Skeletal muscle tissue (tissue), 4 donors: ENCODE data around the gene FGF7. TPM values are rescaled to one million over a fixed set of nuclear protein-coding genes. Genes with fewer than 3 reads are reported as not detected.

Source experiments
- H3K27ac ChIP-seq: one replicate; pipeline ENCODE4 v1.7.0; 2013; ENCODE audit warnings: mild to moderate bottlenecking, low read depth, low read length, inconsistent platforms
- H3K27me3 ChIP-seq, 3 donors: one replicate each; pipeline ENCODE4 v1.7.0; 2013; ENCODE audit warnings: low read length in 3 of 3; ENCODE audit not compliant: control insufficient read depth in 3 of 3, insufficient read depth in 3 of 3
- H3K36me3 ChIP-seq, 3 donors: one replicate each; pipeline ENCODE4 v1.7.0; 2013; ENCODE audit warnings: low read length in 3 of 3; ENCODE audit not compliant: control insufficient read depth in 3 of 3, insufficient read depth in 3 of 3
- H3K4me1 ChIP-seq, 3 donors: one replicate each; pipeline ENCODE4 v1.7.0; 2013; ENCODE audit warnings: low read length in 3 of 3, mild to moderate bottlenecking in 3 of 3; ENCODE audit not compliant: control insufficient read depth in 3 of 3, insufficient read depth in 3 of 3
- H3K4me3 ChIP-seq, 3 donors: one replicate each; pipeline ENCODE4 v1.7.0; 2013; ENCODE audit warnings: low read length in 3 of 3
- H3K9ac ChIP-seq, 3 donors: one replicate each; pipeline ENCODE4 v1.7.0; 2013; ENCODE audit warnings: low read length in 3 of 3, mild to moderate bottlenecking in 3 of 3, moderate library complexity in 2 of 3, low read depth in 1 of 3
- H3K9me3 ChIP-seq, 3 donors: one replicate each; pipeline ENCODE4 v1.7.0; 2013; ENCODE audit warnings: low read length in 3 of 3; ENCODE audit not compliant: control insufficient read depth in 3 of 3
- total RNA-seq: library from RNA; depleted of rRNA; stranded (reverse); fragments of >200 nt; gene quantifications from one replicate; pipeline ENCODE4 v1.2.3, GENCODE V29; 2014
- donor health status: Osteomylitis.

Gene FGF7
- total RNA-seq, 1 donor from 2014 or later: 7.3 TPM

DNA sequence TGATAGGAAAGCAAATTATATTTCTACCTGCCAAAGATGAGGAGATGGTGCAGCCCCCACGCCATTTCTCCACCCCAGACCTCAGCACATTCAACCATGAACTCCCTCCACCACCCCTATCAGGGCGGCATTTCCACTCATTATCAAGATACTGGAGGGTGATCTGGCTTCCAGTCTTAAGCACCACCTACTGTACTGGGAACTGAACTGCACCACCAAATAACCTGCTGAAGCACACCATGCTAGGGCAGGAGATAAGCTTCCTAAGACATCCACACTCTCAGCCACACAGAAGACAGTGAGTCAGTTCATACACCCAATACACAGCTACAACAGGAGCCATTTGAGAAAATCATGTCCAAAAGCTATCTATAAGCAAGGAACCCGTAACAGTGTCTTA lies 98.8 kb downstream of the FGF7 start:
- Histone ChIP-seq H3K36me3 (no peaks in the 10 kb centered on the region), H3K4me1 (no peaks in the 10 kb centered on the region), H3K27me3 (no peaks in the 10 kb centered on the region), H3K9me3 (peaks cover 0 to 2% (median 0%) of the 10 kb centered on the region in 3 donors), H3K27ac (no peak overlapping the region), H3K4me3 (no peak overlapping the region), H3K9ac (no peak overlapping the region)

DNA sequence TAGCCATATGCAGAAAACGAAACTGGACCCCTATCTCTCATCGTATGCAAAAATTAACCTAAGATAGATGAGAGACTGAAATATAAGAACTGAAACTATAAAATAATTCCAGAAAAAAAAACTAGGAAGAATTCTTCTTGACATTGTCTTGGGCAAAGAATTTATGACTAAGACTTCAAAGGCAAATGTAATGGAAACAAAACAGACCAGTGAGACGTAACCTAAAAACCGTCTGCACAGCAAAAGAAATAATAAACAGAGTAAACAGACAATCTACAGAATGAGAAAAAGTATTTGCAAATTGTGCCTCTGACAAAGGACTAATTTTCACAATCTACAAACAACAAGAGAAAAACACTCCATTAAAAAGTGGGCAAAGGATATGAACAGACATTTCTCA lies 105.2 kb downstream of the FGF7 start:
- Histone ChIP-seq H3K27me3 (no peaks in the 10 kb centered on the region), H3K36me3 (no peaks in the 10 kb centered on the region), H3K9me3 (no peaks in the 10 kb centered on the region), H3K4me1 (no peaks in the 10 kb centered on the region), H3K4me3 (no peak overlapping the region), H3K27ac (no peak overlapping the region), H3K9ac (no peak overlapping the region)

DNA sequence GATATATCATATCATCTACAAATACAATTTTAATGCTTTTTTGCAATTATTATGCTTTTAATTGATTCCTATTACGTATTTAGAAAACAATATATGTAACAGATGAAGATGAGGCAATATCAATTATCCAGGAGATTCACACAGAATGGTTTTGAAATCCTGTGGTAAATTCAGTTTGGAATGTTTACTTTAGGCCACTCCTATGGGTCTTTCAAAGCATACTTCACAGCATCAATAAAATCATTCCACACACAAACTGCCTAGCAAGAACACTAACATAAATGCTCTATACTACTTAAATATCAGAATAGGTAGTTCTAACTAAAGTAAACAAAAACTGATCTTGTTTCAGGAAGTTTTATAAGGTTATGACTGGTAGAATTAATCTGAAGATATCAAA lies 107.0 kb downstream of the FGF7 start:
- H3K27ac ChIP-seq: no peak overlapping the region
- H3K9me3 ChIP-seq: no peaks in the 10 kb centered on the region
- H3K4me3 ChIP-seq: no peak overlapping the region

More for the DNA sequence above, 107.0 kb downstream of the FGF7 start:
- Histone ChIP-seq H3K27me3 (no peaks in the 10 kb centered on the region), H3K36me3 (no peaks in the 10 kb centered on the region), H3K9ac (no peak overlapping the region), H3K4me1 (no peaks in the 10 kb centered on the region)

Other genes with a start within 250 kb of the FGF7 start
- gene FAM227B, start 197.6 kb downstream of the FGF7 start, total RNA-seq: 7.8 TPM
- 31.8 TPM for gene DTWD1, start 197.8 kb downstream of the FGF7 start, total RNA-seq